ENCODE measurements around the gene DCTD.

GRCh38 chr4:182938205-182938645, 21.0 kb upstream of the DCTD start:
- TF ChIP-seq CTCF (IDR thresholded peaks at IDR 0.05; ENCODE audit: low read depth, low read length, missing input control), result peak; percentile 92
- no peak for TF ChIP-seq REST (IDR thresholded peaks at IDR 0.05)
- TF ChIP-seq SP1 (IDR thresholded peaks at IDR 0.05), result no peak
- TF ChIP-seq RAD21 (IDR thresholded peaks at IDR 0.05), result peak; percentile 93 to 99
- no peak for TF ChIP-seq GABPA (IDR thresholded peaks at IDR 0.05 in 1 of 2, conservative IDR thresholded peaks at IDR 0.05 in 1 of 2)
- TF ChIP-seq MAX (IDR thresholded peaks at IDR 0.05), result no peak
- no peak for TF ChIP-seq TAF1 (conservative IDR thresholded peaks at IDR 0.05)
- TF ChIP-seq ATF3 (IDR thresholded peaks at IDR 0.05), result no peak
- TF ChIP-seq FOXA1 (IDR thresholded peaks at IDR 0.05), result no peak

Measured in liver (tissue), 3 donors.